ENCODE data around the gene CCR9.

- no peak for TF ChIP-seq CTCF (conservative IDR thresholded peaks at IDR 0.05 in 1 of 2, IDR thresholded peaks at IDR 0.05 in 1 of 2; ENCODE audit: low read depth in 1 of 2, low read length in 2 of 2)
- TF ChIP-seq EZH2 (IDR thresholded peaks at IDR 0.05; ENCODE audit: low read length, missing control alignments), result no peak
Measured at GRCh38 chr3:45871780-45872179, 14.6 kb upstream of the CCR9 start.

Data from fibroblast of lung (primary cell).